ENCODE results near the gene EFCAB9. TPM values are rescaled to one million over a fixed set of nuclear protein-coding genes. Genes with fewer than 3 reads are reported as not detected.

Gene EFCAB9
- total RNA-seq, 1 experiment from 2014 or later, result not detected

- no CpG with 5 or more reads among the region's 4 CpGs for WGBS (ENCODE audit: extremely low coverage, insufficient read length, low lambda C conversion rate)
- Histone ChIP-seq H4K5ac (ENCODE audit: insufficient read length, low read depth, low read length) (no peak overlapping the region), H3K18ac (ENCODE audit: insufficient read length, low read depth, low read length) (no peak overlapping the region), H2BK5ac (ENCODE audit: insufficient read length, low read length) (no peak overlapping the region), H3K4me2 (ENCODE audit: insufficient read depth, insufficient read length, low read length) (no peak overlapping the region), H2BK120ac (ENCODE audit: low read depth, low read length, poor library complexity, severe bottlenecking) (no peak overlapping the region), H3K23me2 (ENCODE audit: insufficient read length, low read depth, low read length, poor library complexity, severe bottlenecking) (no peaks in the 10 kb centered on the region), H2BK12ac (ENCODE audit: insufficient read length, low read depth, low read length) (no peak overlapping the region), H3K79me2 (ENCODE audit: insufficient read depth, low read length) (no peaks in the 10 kb centered on the region; the same call in 1 of the 2 replicates), H3K27me3 (ENCODE audit: insufficient read depth, low read length) (no peaks in the 10 kb centered on the region), H3K4me1 (ENCODE audit: insufficient read depth, low read length) (no peaks in the 10 kb centered on the region), H3K79me1 (ENCODE audit: insufficient read depth, low read depth, low read length, poor library complexity, severe bottlenecking) (peaks cover 7% of the 10 kb centered on the region), H2BK20ac (ENCODE audit: low read depth, low read length, poor library complexity, severe bottlenecking) (no peak overlapping the region), H3T11ph (ENCODE audit: low read length) (no peak overlapping the region), H4K20me1 (ENCODE audit: control insufficient read depth, insufficient read depth, insufficient read length) (no peaks in the 10 kb centered on the region), H4K91ac (ENCODE audit: insufficient read length, low read depth, low read length) (no peak overlapping the region), H3K23ac (ENCODE audit: insufficient read length, low read depth, low read length) (no peak overlapping the region), H2BK15ac (ENCODE audit: low read depth, low read length) (no peak overlapping the region), H4K8ac (replicated peaks; ENCODE audit: insufficient read length, low read depth, low read length) (no peak overlapping the region), H3K56ac (ENCODE audit: insufficient read length, low read depth, low read length) (no peak overlapping the region), H3K27ac (ENCODE audit: insufficient read length, low read depth, low read length) (no peak overlapping the region), H3K9ac (ENCODE audit: extremely low read depth, insufficient read length, low read length) (no peak overlapping the region), H2AFZ (ENCODE audit: low read length) (no peak overlapping the region), H3K14ac (ENCODE audit: insufficient read depth, low read length) (no peak overlapping the region), H2AK5ac (ENCODE audit: insufficient read length, low read length) (no peak overlapping the region), H3K9me3 (ENCODE audit: control insufficient read depth, low read depth, low read length) (no peaks in the 10 kb centered on the region), H3K4ac (ENCODE audit: low read depth, low read length) (no peak overlapping the region)
- Mint-ChIP-seq H3K36me3 (ENCODE audit: insufficient read depth in 1 of 3, low read depth in 3 of 3) (peaks cover 18 to 65% (median 64%) of the 10 kb centered on the region in 3 experiments), H3K27me3 (ENCODE audit: low read depth) (no peaks in the 10 kb centered on the region), H3K4me1 (0 out of 4 replicates have a peak, but pooled peaks cover 0 to 2% of the 10 kb centered on the region in 2 experiments), H3K9me3 (no peaks in the 10 kb centered on the region), H3K27ac (peak overlapping the region in 1 of 3 experiments; percentile 35; a peak in 1 of 7 replicates), H3K4me3 (no peak overlapping the region)
- no peak for TF ChIP-seq CTCF (conservative IDR thresholded peaks at IDR 0.05)
- no peak for DNase-seq
Observed at GRCh38 chr5:172213126-172213525, 19.2 kb downstream of the EFCAB9 start.

Measured in H9 (cell line).